ENCODE results near the gene SMG7.
A peak's percentile ranks its signal among the peaks of the same experiment; 100 is the strongest.

Gene SMG7

GRCh38 chr1:183553764-183554163 is 81.5 kb downstream of the SMG7 start:
- no peaks in the 10 kb centered on the region for H3K27me3 ChIP-seq
- no peak overlapping the region for H3K27ac ChIP-seq
- peaks cover 0 to 14% (median 2%) of the 10 kb centered on the region in 10 experiments; a peak in 15 of 20 replicates for H3K4me1 ChIP-seq
- H3K4me2 ChIP-seq = no peak overlapping the region
- no peak overlapping the region for H3K9ac ChIP-seq
- peaks cover 94 to 100% (median 100%) of the 10 kb centered on the region in 11 experiments for H3K36me3 ChIP-seq
- H4K20me1 ChIP-seq = peaks cover 2 to 80% (median 17%) of the 10 kb centered on the region in 11 experiments; a peak in 17 of 22 replicates
- no peaks in the 10 kb centered on the region for H3K9me3 ChIP-seq (replicated peaks in 1 of 11)
- no peak overlapping the region for H3K4me3 ChIP-seq
- no peak for TF ChIP-seq Cebpa-rat (IDR thresholded peaks at IDR 0.05)

- H3K9ac ChIP-seq = no peak overlapping the region
- no peak for TF ChIP-seq Cebpa-rat (IDR thresholded peaks at IDR 0.05)
- no peak overlapping the region for H3K4me3 ChIP-seq
- H3K27ac ChIP-seq = no peak overlapping the region
- H3K4me1 ChIP-seq = peaks cover 0 to 13% (median 0%) of the 10 kb centered on the region in 10 experiments; a peak in 3 of 20 replicates
- no peaks in the 10 kb centered on the region for H3K9me3 ChIP-seq (replicated peaks in 1 of 11)
- peaks cover 0 to 83% (median 14%) of the 10 kb centered on the region in 11 experiments; a peak in 13 of 22 replicates for H4K20me1 ChIP-seq
- no peak overlapping the region for H3K4me2 ChIP-seq
- peaks cover 89 to 100% (median 100%) of the 10 kb centered on the region in 11 experiments for H3K36me3 ChIP-seq
- H3K27me3 ChIP-seq = no peaks in the 10 kb centered on the region
Measured at GRCh38 chr1:183554577-183554976, 82.3 kb downstream of the SMG7 start.

- H3K4me2 ChIP-seq = no peak overlapping the region
- H3K4me3 ChIP-seq = no peak overlapping the region
- H3K27ac ChIP-seq = no peak overlapping the region
- peaks cover 0 to 88% (median 0%) of the 10 kb centered on the region in 11 experiments; a peak in 6 of 22 replicates for H4K20me1 ChIP-seq
- no peaks in the 10 kb centered on the region for H3K4me1 ChIP-seq
- H3K36me3 ChIP-seq = peaks cover 45 to 100% (median 99%) of the 10 kb centered on the region in 11 experiments
- H3K9ac ChIP-seq = no peak overlapping the region
- H3K27me3 ChIP-seq = no peaks in the 10 kb centered on the region
- H3K9me3 ChIP-seq (replicated peaks in 1 of 11) = no peaks in the 10 kb centered on the region
- TF ChIP-seq Cebpa-rat (IDR thresholded peaks at IDR 0.05) = no peak
Measured at GRCh38 chr1:183559061-183559460, 86.8 kb downstream of the SMG7 start.

- no peaks in the 10 kb centered on the region for H3K9me3 ChIP-seq (replicated peaks in 1 of 11)
- H3K36me3 ChIP-seq = peaks cover 11 to 100% (median 97%) of the 10 kb centered on the region in 11 experiments
- peaks cover 0 to 84% (median 0%) of the 10 kb centered on the region in 11 experiments; a peak in 7 of 22 replicates for H4K20me1 ChIP-seq
- no peaks in the 10 kb centered on the region for H3K27me3 ChIP-seq
- H3K4me3 ChIP-seq = no peak overlapping the region
- no peak overlapping the region for H3K27ac ChIP-seq
- H3K9ac ChIP-seq = no peak overlapping the region; a peak in 1 of 22 replicates
- peaks cover 13 to 26% (median 18%) of the 10 kb centered on the region in 10 experiments for H3K4me1 ChIP-seq
- TF ChIP-seq Cebpa-rat (IDR thresholded peaks at IDR 0.05) = no peak
- H3K4me2 ChIP-seq = no peak overlapping the region
Measured at GRCh38 chr1:183562701-183563100, 90.4 kb downstream of the SMG7 start.

GRCh38 chr1:183565261-183565660 is 93.0 kb downstream of the SMG7 start:
- TF ChIP-seq Cebpa-rat (IDR thresholded peaks at IDR 0.05) = no peak
- H3K4me1 ChIP-seq = peaks cover 24 to 47% (median 40%) of the 10 kb centered on the region in 10 experiments
- H3K4me2 ChIP-seq = peak overlapping the region in 4 of 11 experiments; percentile 4 to 19 (median 10); a peak in 2 of 22 replicates
- H3K36me3 ChIP-seq = peaks cover 0 to 100% (median 89%) of the 10 kb centered on the region in 11 experiments; a peak in 17 of 22 replicates
- H3K27me3 ChIP-seq = no peaks in the 10 kb centered on the region
- H4K20me1 ChIP-seq = peaks cover 0 to 74% (median 0%) of the 10 kb centered on the region in 11 experiments; a peak in 6 of 22 replicates
- no peak overlapping the region for H3K4me3 ChIP-seq
- no peaks in the 10 kb centered on the region for H3K9me3 ChIP-seq (replicated peaks in 1 of 11)
- H3K9ac ChIP-seq = no peak overlapping the region
- H3K27ac ChIP-seq = no peak overlapping the region

- peaks cover 24 to 50% (median 44%) of the 10 kb centered on the region in 10 experiments for H3K4me1 ChIP-seq
Measured at GRCh38 chr1:183566026-183566425, 93.7 kb downstream of the SMG7 start.

GRCh38 chr1:183567584-183567983 is 95.3 kb downstream of the SMG7 start:
- peaks cover 0 to 100% (median 89%) of the 10 kb centered on the region in 11 experiments; a peak in 16 of 22 replicates for H3K36me3 ChIP-seq
- no peak overlapping the region for H3K4me3 ChIP-seq
- TF ChIP-seq Cebpa-rat (IDR thresholded peaks at IDR 0.05) = no peak
- no peaks in the 10 kb centered on the region for H3K9me3 ChIP-seq (replicated peaks in 1 of 11)
- H3K4me1 ChIP-seq = peaks cover 24 to 62% (median 44%) of the 10 kb centered on the region in 10 experiments
- peak overlapping the region in 4 of 11 experiments; percentile 11 to 49 (median 30); a peak in 3 of 22 replicates for H3K9ac ChIP-seq
- peaks cover 0 to 70% (median 0%) of the 10 kb centered on the region in 11 experiments; a peak in 5 of 22 replicates for H4K20me1 ChIP-seq
- no peaks in the 10 kb centered on the region for H3K27me3 ChIP-seq
- H3K4me2 ChIP-seq = peak overlapping the region; percentile 41 to 88 (median 65)
- peak overlapping the region in 9 of 11 experiments; percentile 3 to 67 (median 55); a peak in 15 of 22 replicates for H3K27ac ChIP-seq

More at GRCh38 chr1:183566026-183566425, 93.7 kb downstream of the SMG7 start:
- H4K20me1 ChIP-seq = peaks cover 0 to 67% (median 0%) of the 10 kb centered on the region in 11 experiments; a peak in 6 of 22 replicates
- H3K9ac ChIP-seq = no peak overlapping the region
- no peak overlapping the region for H3K27ac ChIP-seq
- no peaks in the 10 kb centered on the region for H3K9me3 ChIP-seq (replicated peaks in 1 of 11)
- peaks cover 0 to 100% (median 89%) of the 10 kb centered on the region in 11 experiments; a peak in 17 of 22 replicates for H3K36me3 ChIP-seq
- no peak overlapping the region for H3K4me3 ChIP-seq
- TF ChIP-seq Cebpa-rat (IDR thresholded peaks at IDR 0.05) = no peak
- H3K27me3 ChIP-seq = no peaks in the 10 kb centered on the region
- H3K4me2 ChIP-seq = 0 out of 22 replicates have a peak overlapping the region, but pooled peaks of 1 of the 11 experiments have one; percentile 68

- peaks cover 0 to 5% (median 0%) of the 10 kb centered on the region in 11 experiments; a peak in 1 of 22 replicates for H3K9me3 ChIP-seq (replicated peaks in 1 of 11)
- peak overlapping the region in 5 of 11 experiments; percentile 11 to 49 (median 28); a peak in 5 of 22 replicates for H3K9ac ChIP-seq
- H3K36me3 ChIP-seq = peaks cover 0 to 100% (median 89%) of the 10 kb centered on the region in 11 experiments; a peak in 16 of 22 replicates
- H3K4me3 ChIP-seq = no peak overlapping the region
- H3K27me3 ChIP-seq = no peaks in the 10 kb centered on the region
- H3K4me2 ChIP-seq = peak overlapping the region; percentile 41 to 88 (median 65); a peak in 20 of 22 replicates
- no peak for TF ChIP-seq Cebpa-rat (IDR thresholded peaks at IDR 0.05)
- peaks cover 24 to 70% (median 44%) of the 10 kb centered on the region in 10 experiments for H3K4me1 ChIP-seq
- peaks cover 0 to 70% (median 0%) of the 10 kb centered on the region in 11 experiments; a peak in 7 of 22 replicates for H4K20me1 ChIP-seq
- H3K27ac ChIP-seq = peak overlapping the region in 9 of 11 experiments; percentile 3 to 67 (median 55); a peak in 17 of 22 replicates
Measured at GRCh38 chr1:183568176-183569021, 96.1 kb downstream of the SMG7 start.

Measured in BLaER1 treated with 17β-estradiol and CSF1 and Interleukin-3, amounts not matched to agents 10 nM and 100 nM (cell line).